Neural cell (in vitro differentiated cells): ENCODE results near the gene KRTAP10-5. TPM values are rescaled to one million over a fixed set of nuclear protein-coding genes. Genes with fewer than 3 reads are reported as not detected.

ENCODE experiments used
- H2AFZ ChIP-seq: fragments of 200-600, 300-800 bp; sonication (generic), shearing (Covaris generic); 2 replicates; pipeline ENCODE4 v1.6.0; 2014; ENCODE audit warnings: low read depth, mild to moderate bottlenecking, antibody characterized with exemption, low read length, moderate library complexity
- H3F3A ChIP-seq: fragments of 200-600 bp; shearing (Covaris generic); 2 replicates; pipeline ENCODE4 v1.6.1; 2016; ENCODE audit warnings: mild to moderate bottlenecking, moderate library complexity, mixed read lengths, antibody characterized with exemption, low read length; ENCODE audit not compliant: insufficient read depth, poor library complexity, severe bottlenecking
- H3K27ac ChIP-seq: fragments of 200-600, 300-800 bp; sonication (generic), shearing (Covaris generic); 2 replicates; pipeline ENCODE4 v1.5.1; 2014; ENCODE audit warnings: mild to moderate bottlenecking, low read length, moderate library complexity
- H3K27me3 ChIP-seq: fragments of 300-800, 200-600 bp; sonication (generic), shearing (Covaris generic); 2 replicates; pipeline ENCODE4 v1.6.0; 2014; ENCODE audit warnings: mild to moderate bottlenecking, low read depth, low read length, moderate library complexity; ENCODE audit not compliant: insufficient read depth
- H3K36me3 ChIP-seq: fragments of 300-800, 200-600 bp; sonication (generic), shearing (Covaris generic); 2 replicates; pipeline ENCODE4 v1.5.1; 2014; ENCODE audit warnings: mild to moderate bottlenecking, antibody characterized with exemption, low read length, moderate library complexity; ENCODE audit not compliant: insufficient read depth
- H3K4me2 ChIP-seq: fragments of 300-800, 200-600 bp; sonication (generic), shearing (Covaris generic); 2 replicates; pipeline ENCODE4 v1.6.0; 2014; ENCODE audit warnings: mild to moderate bottlenecking, low read length
- H3K4me3 ChIP-seq: fragments of 300-800, 200-600 bp; sonication (generic), shearing (Covaris generic); 2 replicates; pipeline ENCODE4 v1.5.1; 2014; ENCODE audit warnings: mild to moderate bottlenecking, low read length, moderate library complexity
- H3K79me2 ChIP-seq: fragments of 200-600 bp; shearing (Covaris generic); replicated peaks from 2 replicates; pipeline ENCODE4 v1.6.0; 2014; ENCODE audit warnings: mild to moderate bottlenecking, low read length, moderate library complexity; ENCODE audit not compliant: insufficient read depth
- H3K9ac ChIP-seq: fragments of 300-800, 200-600 bp; sonication (generic), shearing (Covaris generic); 2 replicates; pipeline ENCODE4 v1.6.1; 2016; ENCODE audit warnings: mild to moderate bottlenecking, low read length, mixed read lengths
- H3K9me2 ChIP-seq: fragments of 200-600 bp; shearing (Covaris generic); 2 replicates; pipeline ENCODE4 v1.6.1; 2016; ENCODE audit warnings: mild to moderate bottlenecking, low read length, mixed read lengths; ENCODE audit not compliant: insufficient read depth
- H3K9me3 ChIP-seq: fragments of 200-600, 300-800 bp; sonication (generic), shearing (Covaris generic); 2 replicates; pipeline ENCODE4 v1.6.1; 2016; ENCODE audit warnings: mild to moderate bottlenecking, mixed run types, low read length, moderate library complexity, mixed read lengths
- H4K20me1 ChIP-seq: fragments of 200-600 bp; shearing (Covaris generic); 2 replicates; pipeline ENCODE4 v1.6.1; 2016; ENCODE audit warnings: mild to moderate bottlenecking, mixed run types; ENCODE audit not compliant: insufficient read depth
- CTCF ChIP-seq: fragments of 450-650 bp; IDR thresholded peaks from 2 replicates; pipeline ENCODE4 v1.5.1; 2014; ENCODE audit warnings: antibody characterized with exemption, mild to moderate bottlenecking, moderate library complexity; ENCODE audit not compliant: poor library complexity, severe bottlenecking
- EP300 ChIP-seq: fragments of 450-650 bp; conservative IDR thresholded peaks from 2 replicates; pipeline ENCODE4 v1.6.1; 2014; ENCODE audit warnings: antibody characterized with exemption, mild to moderate bottlenecking, moderate library complexity; ENCODE audit not compliant: poor library complexity, severe bottlenecking
- EZH2 ChIP-seq: fragments of 200-600, 300-800 bp; shearing (Covaris generic), sonication (generic); IDR thresholded peaks from 2 replicates; pipeline ENCODE4 v1.6.1; 2014; ENCODE audit warnings: antibody characterized with exemption, low read length, borderline replicate concordance, mild to moderate bottlenecking; ENCODE audit not compliant: insufficient read depth, poor library complexity, severe bottlenecking
- MXI1 ChIP-seq: fragments of 450-650 bp; conservative IDR thresholded peaks from 2 replicates; pipeline ENCODE4 v1.6.1; 2014; ENCODE audit warnings: antibody characterized with exemption, mild to moderate bottlenecking; ENCODE audit not compliant: poor library complexity, severe bottlenecking
- POLR2AphosphoS5 ChIP-seq: IDR thresholded peaks from 2 replicates; pipeline ENCODE4 v1.6.1; 2012
- RAD21 ChIP-seq: fragments of 450-650 bp; conservative IDR thresholded peaks from 2 replicates; pipeline ENCODE4 v1.6.1; 2014; ENCODE audit warnings: antibody characterized with exemption, mild to moderate bottlenecking, moderate library complexity
- REST ChIP-seq: IDR thresholded peaks from 2 replicates; pipeline ENCODE4 v1.6.1; 2012; ENCODE audit warnings: borderline replicate concordance
- SMC3 ChIP-seq: fragments of 450-650 bp; conservative IDR thresholded peaks from 2 replicates; pipeline ENCODE4 v1.6.1; 2014; ENCODE audit warnings: antibody characterized with exemption, mild to moderate bottlenecking, moderate library complexity; ENCODE audit not compliant: poor library complexity
- TAF1 ChIP-seq: IDR thresholded peaks from 2 replicates; pipeline ENCODE4 v1.6.1; 2012; ENCODE audit warnings: low read depth
- polyA plus RNA-seq: library from polyadenylated mRNA; depleted of rRNA; stranded (reverse); fragments of >200 nt; gene quantifications from 2 replicates; pipeline ENCODE4 v1.2.3, GENCODE V29; 2014

Gene KRTAP10-5
- polyA plus RNA-seq, 1 donor from 2014 or later = not detected

- no peak overlapping the region for H2AFZ ChIP-seq
- no peak for TF ChIP-seq EP300
- TF ChIP-seq POLR2AphosphoS5 = no peak
- no peak for TF ChIP-seq RAD21
- no peak for TF ChIP-seq MXI1
Observed at GRCh38 chr21:44603109-44603875, 22.9 kb upstream of the KRTAP10-5 start.

GRCh38 chr21:44602463-44602850 is 22.1 kb upstream of the KRTAP10-5 start:
- Histone ChIP-seq H3K27ac (no peak overlapping the region), H4K20me1 (no peaks in the 10 kb centered on the region), H3K4me3 (no peak overlapping the region), H3K9me2 (no peaks in the 10 kb centered on the region), H3K9me3 (peaks cover 4% of the 10 kb centered on the region), H3K9ac (no peak overlapping the region), H2AFZ (no peak overlapping the region), H3K4me2 (no peak overlapping the region), H3K79me2 (no peaks in the 10 kb centered on the region), H3K36me3 (no peaks in the 10 kb centered on the region), H3K27me3 (no peaks in the 10 kb centered on the region), H3F3A (no peaks in the 10 kb centered on the region)
- TF ChIP-seq POLR2AphosphoS5 (no peak), REST (no peak), RAD21 (no peak), EP300 (no peak), TAF1 (no peak), EZH2 (no peak), MXI1 (no peak), CTCF (no peak), SMC3 (no peak)

More at GRCh38 chr21:44603109-44603875, 22.9 kb upstream of the KRTAP10-5 start:
- no peak overlapping the region for H3K4me2 ChIP-seq
- H3K9ac ChIP-seq = no peak overlapping the region
- H4K20me1 ChIP-seq = no peaks in the 10 kb centered on the region
- no peaks in the 10 kb centered on the region for H3K79me2 ChIP-seq
- H3K4me3 ChIP-seq = no peak overlapping the region
- no peaks in the 10 kb centered on the region for H3F3A ChIP-seq
- H3K27me3 ChIP-seq = no peaks in the 10 kb centered on the region
- no peaks in the 10 kb centered on the region for H3K9me2 ChIP-seq
- no peaks in the 10 kb centered on the region for H3K36me3 ChIP-seq
- H3K27ac ChIP-seq = no peak overlapping the region
- peaks cover 4% of the 10 kb centered on the region for H3K9me3 ChIP-seq
